T1000 (cell line): ENCODE measurements around the gene LIM2.
A peak's percentile ranks its signal among the peaks of the same experiment; 100 is the strongest.

Experiments used
- DNase-seq: peaks from one replicate; lab custom pipeline; 2025; ENCODE audit warnings: mixed read lengths; lab: John Stamatoyannopoulos, UW

The LIM2 gene

DNA sequence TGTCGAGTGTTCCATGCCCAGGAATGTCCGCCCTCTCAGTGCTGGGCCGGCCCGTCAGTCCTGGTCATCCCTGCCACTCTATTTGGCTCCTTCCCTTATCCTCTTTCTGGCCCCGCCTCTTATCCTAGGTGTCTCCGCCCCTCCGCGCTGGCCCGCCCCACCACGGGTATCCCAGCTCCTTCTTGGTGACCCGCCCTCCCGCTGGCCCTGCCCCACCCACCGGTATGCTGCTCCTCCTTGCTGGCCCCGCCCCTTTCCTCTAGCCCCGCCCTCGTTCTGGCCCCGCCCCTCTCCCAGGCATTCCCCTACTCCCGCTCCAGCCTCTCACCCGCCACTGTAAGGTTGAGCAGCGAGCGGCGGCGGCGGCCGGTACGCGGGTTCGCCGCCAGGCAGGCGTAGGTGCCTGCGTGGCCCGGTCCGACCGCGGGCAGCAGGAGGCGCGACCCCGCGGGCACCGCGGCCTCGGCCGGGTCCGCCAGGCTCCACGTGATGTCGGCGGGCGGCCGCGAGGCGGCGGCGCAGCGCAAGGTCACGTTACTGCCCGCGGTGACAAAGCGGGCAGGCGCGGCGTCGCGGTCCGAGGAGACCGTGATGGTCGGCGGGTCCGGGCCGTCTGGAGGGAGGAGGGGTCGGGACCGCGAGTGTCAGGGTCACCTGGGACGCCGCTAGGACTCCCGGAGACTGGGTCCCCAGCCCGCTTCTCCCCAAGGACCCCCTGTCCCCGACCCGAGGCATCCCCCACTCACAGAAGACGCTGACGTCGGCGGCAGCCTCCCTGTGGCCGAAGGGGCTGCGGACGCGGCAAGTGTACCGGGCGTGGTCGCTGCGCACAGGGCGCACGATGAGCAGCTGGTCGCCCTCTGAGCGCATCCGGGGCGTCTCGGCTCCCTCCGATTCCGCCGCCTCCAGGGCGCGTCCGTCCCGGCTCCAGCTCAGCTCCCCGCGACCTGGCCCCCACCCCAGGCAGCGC is 47.8 kb downstream of the LIM2 start:
- DNase-seq, result peak; percentile 96

DNA sequence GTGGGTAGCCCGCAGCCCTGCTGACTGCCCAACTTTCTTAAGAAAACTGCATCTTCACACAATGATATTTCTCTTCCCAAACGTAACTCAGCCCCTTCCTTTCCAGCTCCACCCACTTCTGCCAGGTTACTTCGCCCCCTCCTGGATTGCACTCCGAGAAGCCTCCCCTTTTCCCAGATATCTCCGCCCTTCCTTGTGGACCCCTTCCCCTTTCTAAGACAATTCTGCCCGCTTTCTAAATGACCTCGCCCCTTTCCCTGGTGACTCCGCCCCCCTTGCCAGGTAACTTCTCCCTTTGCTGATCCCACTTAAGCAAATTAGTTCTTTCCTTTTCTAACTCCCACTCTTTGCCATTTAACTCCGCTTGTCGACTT is 48.5 kb downstream of the LIM2 start:
- no peak for DNase-seq

DNA sequence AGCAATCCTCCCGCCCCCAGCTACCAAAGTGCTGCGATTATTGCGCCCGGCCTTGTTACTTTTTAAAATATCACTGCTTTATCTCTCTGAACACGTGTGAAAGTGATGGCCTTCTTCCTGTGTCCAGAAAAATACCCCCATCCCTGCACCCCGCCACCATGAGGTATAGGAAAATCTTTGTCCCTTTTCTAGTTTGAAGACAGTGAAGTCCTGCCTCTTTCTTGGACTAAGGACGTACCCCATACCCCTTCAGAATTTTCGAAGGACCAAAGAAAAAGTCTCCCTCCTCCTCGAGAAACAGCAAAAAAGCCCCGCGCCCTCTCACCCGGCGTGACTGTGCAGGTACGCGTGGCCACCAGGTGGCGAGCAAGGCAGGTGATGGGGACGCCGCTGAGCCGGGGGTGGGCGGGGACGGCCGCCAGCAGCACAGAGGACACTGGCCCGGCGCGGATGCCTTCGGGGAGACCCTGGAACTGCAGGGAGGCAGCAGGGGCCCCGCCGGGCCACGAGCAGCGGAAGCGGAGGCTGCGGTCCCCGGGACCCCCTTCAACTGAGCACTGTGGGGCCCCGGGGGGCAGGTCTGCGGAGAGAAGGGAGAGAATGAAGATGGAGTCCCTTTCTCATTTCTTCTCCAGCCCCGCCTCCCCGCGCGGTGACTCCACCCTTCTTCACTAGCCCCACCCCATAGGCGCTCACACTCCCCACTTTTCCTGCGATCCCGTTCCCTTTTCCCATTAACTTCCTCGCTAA is 49.0 kb downstream of the LIM2 start:
- peak; percentile 81 for DNase-seq

DNA sequence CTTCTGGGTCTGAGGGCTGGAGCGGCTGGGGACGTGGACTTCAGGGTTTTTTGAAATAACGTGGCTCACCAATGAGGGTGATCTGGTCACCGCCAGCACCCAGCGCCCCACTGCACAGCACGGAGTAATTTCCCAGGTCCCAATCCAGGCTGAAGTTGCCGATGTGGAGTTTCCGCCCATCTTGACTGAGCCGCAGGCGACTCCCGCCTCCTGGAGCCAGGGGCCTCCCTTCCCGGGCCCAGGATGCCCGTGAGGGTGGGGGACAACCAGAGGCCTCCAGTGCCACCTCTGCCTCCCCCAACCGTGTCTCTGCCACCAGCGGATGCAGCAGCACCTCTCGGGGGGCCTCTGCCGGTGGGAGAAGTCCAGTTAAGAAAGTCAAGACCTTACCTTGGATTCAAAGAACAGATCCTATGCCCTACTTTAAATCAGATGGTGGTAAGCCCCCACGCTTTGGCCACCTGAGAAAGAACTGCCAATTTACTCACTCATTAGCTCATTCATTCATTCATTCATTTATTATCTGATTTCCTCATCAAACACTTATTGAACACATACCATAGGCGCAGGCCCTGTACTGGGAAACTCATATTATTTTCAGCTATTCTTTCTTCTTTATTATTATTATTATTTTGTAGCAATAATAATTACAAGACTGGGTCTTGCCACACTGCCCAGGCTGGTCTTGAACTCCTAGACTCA is 49.8 kb downstream of the LIM2 start:
- DNase-seq, result no peak

DNA sequence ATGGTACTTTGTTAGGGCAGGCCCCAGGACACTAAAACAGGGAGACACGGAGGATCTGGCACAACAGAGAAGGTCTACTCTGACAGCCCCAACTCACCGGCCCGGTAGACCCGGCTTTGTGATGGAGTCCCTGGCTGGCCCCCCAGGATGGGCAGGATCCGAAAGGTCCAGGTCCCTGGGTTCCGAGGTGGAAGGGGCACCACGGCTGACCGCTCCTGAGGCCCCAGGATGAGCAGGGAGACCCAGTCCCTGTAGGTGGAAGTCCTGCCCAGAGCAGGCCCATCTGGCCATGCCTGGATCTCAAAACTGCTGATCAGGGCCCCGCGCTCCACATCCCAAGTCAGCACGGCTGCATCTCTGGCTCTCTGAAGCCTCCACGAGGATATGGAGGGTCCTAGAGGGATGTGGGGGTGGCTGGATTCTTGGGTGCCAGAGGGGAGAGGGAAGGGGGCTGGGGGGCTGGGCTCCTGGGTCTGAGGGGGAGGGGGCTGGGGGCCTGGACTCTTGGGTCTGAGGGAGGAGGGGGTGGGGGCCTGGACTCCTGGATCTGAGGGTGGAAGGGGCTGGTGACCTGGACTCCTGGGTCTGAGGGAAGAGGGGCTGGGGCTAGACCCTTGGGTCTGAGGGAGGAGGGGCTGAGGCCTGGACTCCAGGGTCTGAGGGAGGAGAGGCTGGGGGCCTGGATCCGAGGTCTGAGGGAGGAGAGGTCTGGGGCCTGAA is 50.5 kb downstream of the LIM2 start:
- no peak for DNase-seq

DNA sequence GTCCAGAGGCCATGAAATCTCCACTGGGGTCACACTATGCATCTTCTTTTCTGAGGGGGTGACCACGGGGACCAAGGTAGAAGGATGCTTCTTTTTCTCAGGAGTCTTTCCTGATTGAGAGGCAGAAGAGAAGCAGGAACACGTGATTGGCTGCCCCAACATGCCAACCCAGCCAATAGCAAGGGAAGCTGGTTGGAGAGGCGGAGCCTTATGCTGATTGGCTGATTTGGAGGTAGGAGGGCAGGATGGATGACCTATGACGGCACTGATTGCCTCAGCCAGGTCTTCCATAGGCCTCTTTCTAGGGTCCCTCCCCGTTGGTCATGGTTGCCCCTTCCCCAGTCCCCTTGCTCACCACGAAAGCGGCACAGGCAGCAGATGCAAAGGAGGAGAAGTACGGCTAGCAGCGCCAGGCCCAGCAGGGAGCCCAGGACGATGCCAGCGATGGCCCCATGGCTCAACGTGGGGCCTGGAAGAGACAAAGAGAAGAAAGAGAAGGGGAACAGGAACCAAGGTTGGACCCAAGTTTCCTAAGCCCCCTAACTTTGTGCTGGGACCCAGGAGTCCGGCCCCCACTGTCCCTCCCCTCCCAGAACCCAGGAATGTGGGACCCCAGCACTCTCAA is 53.8 kb downstream of the LIM2 start:
- DNase-seq, result no peak

DNA sequence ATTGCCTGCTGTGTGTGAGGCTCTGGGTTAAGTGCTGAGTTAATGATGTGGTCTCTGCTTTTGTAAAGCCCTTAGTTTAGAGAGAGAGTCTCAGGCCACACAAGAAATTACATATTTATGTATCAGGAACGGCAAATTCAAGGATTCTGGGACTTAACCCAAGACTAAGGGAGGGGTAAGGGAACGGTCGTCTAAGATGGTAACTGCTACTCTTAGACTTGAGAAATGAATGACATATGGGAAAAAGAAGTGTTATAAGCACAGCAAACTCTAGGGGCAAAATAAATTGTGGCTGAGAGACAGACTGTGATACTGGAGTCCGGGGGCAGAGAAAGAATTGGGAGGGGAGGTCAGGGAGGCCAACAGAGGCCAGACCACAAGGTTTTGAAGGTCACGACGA is 56.1 kb downstream of the LIM2 start:
- DNase-seq, result no peak

DNA sequence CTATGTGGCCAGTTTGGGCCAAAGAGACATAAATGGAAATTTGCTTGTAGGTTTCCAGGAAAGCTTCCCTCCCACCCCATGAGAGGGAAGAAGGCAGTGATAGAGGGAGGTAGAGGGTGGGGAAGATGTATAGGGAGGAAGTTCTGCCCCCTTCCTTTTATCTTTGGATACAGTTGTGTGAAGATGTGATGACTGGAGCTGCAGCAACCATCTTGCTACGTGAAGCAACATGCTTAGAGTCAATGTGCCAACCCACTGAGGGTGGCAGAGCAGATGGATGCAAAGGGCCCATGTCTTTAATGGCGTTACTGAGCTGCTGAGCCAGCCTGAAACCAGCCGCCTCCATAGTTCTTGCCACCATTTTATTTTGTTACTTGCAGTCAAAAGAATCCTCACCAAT is 56.6 kb downstream of the LIM2 start:
- DNase-seq, result no peak

DNA sequence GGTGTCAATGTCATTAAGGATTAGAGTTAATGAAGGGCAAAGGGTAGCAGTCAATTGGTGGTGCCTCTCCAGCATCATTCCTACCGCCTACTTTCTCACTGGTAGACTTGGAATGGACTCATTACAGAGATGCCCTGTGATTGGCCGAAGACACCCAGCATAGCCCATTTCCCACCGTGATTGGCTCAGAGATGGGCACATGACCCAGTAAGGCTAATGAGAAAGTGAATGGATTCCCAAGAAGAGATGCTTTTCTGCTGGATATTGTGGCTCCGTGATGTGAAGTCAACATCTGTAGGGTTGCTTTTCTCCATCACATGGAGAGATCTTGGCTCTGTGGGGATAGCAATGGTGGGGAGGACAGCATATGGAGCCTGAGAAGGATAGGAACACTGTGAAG is 57.4 kb downstream of the LIM2 start:
- no peak for DNase-seq
